Hindlimb muscle (tissue), 1 donor: ENCODE measurements around the gene COG2. TPM values are rescaled to one million over a fixed set of nuclear protein-coding genes. Genes with fewer than 3 reads are reported as not detected.
A peak's percentile ranks its signal among the peaks of the same experiment; 100 is the strongest.
"Not testable (repeated sequence)": the region's sequence is repeated elsewhere in the genome, so short reads cannot be mapped to it uniquely, and the experiment has no call there.

ENCODE experiments used
- DNase-seq: peaks from one replicate; pipeline ENCODE4 v3.0.0-alpha.2; 2013
- polyA plus RNA-seq: library from polyadenylated mRNA; unstranded; fragments of 120-200 nt; gene quantifications from one replicate; pipeline ENCODE4 v1.2.1, GENCODE V29; 2013; ENCODE audit not compliant: insufficient read length

COG2 gene
- polyA plus RNA-seq, 1 donor = 23.9 TPM

DNA sequence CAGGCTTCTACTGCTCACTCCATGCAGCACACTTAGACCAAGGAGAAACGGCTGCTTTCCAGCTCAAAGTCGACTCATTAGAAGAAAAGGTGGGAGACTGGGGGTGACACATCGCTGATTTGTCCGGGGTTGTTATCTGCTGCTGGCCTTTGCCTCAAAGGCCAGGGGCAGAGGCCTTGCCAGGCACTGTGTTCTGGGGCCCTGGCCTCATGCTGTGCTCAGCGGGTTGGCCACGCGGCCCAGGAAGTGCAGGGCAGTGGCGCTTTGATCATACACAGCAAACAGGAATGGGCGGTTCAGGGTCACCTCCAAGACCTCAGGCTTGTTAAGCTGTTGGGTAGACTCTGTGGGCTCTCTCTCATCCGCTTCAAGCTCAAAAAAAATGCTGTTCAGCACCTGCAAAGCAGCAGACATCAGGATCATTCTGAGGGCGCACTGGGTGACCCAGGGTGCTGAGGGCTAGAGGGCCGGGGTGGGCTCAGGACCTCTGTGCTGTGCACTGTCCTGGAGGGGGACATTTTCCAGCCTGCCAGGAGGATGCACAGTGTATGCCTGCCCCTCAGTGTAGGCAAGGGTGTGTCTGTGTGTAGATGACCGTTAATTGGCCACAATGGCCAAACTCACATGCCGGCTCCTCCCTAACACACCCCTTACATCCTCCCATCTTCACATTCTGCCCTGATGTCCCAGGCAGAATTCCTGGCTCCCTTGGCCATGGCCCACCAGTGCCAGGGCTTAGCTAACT lies 60.8 kb downstream of the COG2 start:
- DNase-seq = no peak

DNA sequence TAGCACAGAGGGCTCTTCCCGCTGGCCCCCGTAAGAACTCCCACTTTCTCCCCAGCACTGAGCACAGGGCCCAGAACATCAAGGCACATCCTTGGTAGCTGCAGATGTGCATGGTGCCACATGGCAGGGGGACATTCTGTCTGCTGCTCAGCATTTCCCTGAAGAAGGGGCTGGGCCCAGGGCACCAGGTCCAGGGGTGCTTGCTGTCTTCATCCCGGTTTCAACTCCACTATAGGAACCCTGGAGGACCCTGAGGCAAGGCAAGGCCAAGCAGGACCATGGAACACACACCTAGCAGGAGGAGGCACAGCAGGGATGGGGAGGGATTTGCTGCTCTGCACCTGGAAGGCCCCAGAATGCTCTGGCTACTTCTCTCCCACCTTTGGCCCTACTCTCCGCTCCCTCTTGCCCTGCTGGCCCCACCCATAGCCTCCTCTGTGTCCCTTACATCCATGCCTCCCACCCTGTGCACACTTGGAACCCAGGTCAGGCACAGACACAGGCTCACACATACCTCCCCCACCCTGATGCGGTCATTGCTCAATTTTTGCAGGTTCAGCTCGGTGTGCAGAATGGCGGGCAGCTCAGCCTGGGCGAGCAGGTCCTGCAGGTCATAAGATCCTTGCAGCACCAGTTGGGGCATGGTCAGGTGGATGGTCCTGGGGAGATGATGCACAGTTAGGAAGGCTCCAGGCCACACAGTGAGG lies 61.6 kb downstream of the COG2 start:
- DNase-seq = no peak

DNA sequence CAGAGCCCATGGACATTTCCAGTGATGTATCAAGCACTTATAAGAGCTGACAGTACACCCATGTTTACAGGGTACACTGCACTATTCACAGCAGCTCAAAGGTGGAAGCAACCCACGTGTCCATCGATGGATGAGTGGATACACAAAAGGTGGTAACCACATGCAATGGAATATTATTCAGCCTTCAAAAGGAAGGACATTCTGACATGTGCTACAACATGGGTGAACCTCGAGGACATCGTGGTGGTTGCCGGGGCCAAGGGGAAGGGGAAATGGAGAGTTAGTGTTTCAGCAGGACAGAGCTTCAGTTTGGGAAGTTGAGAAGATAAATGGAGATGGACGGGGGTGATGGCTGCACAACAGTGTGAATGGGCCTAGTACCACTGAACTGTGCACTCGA lies 62.5 kb downstream of the COG2 start:
- no peak for DNase-seq

DNA sequence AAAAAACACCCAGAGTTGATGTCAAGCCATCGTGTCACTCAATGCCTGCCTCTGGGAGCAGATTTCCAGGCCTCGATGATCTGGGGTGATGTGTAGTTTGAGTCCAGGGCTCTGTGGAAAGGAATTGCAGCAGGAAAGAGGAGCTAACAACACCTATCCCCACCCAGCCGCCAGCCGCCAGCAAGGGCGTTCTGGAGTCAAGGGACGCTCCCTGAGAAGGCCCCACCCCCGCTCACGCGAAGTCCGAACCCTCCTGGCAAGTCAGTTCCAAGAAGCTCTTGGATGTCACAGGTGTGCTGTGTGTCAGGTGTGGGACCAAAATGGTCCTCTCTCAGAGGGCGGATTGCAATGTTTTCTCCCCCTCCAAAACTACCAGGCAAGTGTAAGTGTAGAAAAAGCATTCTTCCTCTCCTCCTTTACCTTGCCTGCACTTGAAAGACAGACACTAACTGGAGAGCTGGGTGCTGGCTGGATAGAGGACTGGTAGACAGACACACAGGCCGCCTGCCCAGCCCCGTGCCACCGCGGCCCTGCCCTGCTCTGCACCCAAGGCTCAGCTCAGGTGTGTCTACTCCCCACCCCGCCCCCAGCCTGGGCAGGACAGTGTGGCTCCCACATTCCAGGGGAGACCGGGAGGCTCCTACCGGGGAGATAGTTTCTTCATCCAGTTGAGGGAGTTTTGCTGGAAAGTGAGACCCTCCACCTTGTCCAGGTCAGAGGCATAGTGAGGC lies 63.2 kb downstream of the COG2 start:
- DNase-seq = no peak

DNA sequence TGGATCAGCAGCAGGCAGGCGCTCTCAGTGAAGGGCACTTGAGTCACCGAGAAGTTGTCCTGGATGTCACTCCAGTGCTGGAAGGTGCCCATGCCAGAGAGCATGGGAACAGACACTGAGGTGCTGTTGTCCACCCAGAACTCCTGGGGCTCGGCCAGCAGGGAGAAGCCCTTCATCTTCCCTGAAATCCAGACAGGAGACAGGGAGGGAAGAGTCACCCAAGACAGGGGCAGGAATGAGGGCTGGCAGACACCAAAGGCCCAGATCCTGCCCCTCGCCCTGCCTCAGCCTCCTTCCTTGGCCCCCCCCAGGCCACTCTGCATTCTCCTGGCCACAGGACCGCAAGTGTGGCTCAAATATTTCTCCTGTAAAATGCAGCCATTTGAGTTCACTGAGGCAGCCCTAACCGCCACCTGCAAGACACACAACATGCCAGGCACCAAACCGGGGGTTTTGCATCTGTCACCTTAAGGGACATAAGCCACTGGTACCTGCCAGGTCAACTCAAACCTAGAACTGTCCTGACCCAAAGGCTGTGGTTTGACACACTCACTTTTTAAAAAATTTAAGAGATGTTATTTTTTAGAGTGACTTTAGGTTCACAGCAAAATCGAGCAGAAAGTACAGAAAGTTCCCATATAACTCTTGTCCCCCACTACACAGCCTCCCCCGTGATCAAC lies 63.9 kb downstream of the COG2 start:
- DNase-seq = no peak

DNA sequence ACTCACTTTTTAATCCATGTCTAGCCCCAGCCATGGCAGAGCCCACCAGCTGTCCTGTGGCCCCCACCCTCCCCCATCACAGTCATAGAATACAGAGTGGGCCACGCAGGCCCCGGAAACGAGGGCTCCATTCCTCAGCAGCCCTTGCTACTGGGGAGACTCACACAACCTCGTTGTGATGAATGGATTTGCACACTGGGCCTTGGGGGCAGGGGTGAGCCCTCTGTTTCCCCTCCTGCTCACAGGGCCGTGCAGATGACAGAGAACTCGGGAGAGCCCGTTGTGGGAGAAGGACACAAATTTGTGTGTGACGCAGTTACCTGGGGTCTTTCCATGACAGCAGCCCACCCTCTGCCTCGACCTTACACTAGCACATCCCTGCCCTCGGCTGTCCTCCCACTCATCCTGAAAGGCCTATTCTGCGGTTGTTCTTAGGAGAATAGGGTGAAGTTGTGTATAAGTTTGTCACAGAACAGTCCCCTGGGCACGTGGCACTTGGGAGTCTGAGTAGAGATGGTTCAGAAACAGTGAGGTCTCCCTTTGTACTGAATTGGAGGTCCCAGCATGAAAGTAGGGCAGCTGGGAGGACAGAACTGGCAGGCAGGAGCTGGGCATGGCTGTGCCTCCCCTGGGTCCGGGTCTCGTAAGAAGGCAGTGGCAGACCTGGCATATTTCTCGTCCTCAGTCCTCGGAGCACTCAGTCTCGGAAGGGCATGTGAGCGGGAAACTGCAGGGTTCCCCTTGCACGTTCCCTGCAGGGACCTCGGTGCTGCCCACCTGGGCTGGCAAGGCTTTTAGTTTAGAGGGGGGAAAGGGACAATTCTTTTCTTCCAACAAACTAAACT lies 64.8 kb downstream of the COG2 start:
- no peak for DNase-seq

DNA sequence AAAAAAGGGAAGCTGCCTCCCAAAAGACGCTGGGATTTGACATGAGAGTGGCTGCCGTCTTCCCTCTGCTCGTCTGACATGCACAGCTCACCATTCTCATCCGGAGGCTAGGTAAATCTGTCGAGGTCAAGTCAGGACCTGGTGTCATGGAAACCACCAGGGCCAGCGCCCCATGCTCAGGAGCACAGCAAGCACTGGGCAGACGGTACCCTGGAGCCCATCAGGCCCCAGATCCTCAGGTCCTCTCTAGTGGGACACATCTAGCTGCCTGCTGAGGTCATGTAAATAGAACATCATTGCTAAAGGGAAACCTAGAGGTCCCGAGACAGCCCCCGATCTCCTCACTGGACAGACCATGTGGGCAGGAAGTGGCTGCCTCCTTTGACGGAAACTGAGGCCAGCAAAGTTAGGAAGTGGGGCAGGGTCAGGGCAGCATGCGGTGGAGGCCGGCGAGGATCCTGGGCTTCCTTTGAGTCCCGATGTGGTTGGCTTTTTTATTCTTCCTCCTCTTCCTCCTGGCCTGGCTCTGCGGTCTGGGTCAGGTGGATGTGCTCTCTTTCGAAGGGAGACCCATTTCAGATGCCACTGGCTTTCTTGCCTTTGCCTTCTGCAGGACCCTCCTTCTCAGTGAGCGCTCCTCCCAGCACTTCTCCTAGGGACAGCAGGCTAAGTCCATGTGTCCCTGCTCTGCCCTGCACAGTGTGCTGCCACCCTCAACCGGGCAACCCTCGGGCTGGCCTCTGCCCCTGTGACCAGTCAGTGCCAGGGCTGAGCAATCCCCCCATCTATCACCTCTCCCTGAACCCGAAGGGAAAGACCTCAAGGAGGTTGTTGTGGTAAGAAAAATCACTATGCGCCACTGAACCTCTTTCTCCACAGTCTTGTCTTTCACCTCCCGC lies 65.7 kb downstream of the COG2 start:
- DNase-seq = no peak

DNA sequence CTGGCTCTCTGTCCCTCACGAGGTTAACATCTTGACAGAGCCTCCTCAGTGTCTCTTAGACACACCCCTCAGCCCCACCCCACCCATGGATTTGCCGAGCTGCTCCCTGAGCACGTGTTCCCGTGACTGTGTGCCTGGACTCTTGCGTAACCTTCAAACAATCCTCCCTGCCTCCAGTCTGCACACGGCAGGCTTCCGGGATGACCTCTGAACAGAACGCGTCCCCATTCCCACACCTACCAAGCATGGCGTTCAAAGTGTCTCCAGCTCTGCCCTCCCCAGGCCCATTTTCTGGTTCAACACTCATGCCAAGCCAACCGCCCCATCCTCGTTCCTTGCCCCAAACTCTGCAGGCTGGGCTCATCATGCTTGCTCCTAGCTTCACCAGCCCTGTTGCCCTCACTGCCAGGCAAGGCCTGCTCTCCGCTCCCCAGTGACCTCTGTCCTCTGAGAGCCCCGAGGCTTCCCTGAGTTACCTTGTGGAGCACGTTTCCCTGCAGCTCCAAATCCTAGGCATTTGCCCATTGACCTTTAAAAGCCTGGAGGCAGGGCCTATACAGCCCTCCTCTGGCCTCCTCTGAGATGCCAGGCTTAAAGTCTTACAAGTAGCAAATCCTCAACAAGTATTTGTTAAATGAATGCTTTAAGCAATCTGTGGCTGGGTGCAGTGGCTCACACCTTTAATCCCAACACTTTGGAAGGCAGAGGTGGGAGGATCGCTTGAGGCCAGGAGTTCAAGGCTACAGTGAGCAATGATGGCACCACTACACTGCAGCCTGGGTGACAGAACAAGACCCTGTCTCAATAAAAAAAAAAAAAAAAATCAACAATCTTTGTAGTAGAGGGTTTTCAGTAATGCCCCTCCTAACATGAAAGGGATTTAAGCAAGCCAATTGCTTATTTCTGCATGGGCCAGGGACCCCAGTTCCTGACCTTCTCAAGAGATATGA lies 66.6 kb downstream of the COG2 start:
- no peak for DNase-seq

DNA sequence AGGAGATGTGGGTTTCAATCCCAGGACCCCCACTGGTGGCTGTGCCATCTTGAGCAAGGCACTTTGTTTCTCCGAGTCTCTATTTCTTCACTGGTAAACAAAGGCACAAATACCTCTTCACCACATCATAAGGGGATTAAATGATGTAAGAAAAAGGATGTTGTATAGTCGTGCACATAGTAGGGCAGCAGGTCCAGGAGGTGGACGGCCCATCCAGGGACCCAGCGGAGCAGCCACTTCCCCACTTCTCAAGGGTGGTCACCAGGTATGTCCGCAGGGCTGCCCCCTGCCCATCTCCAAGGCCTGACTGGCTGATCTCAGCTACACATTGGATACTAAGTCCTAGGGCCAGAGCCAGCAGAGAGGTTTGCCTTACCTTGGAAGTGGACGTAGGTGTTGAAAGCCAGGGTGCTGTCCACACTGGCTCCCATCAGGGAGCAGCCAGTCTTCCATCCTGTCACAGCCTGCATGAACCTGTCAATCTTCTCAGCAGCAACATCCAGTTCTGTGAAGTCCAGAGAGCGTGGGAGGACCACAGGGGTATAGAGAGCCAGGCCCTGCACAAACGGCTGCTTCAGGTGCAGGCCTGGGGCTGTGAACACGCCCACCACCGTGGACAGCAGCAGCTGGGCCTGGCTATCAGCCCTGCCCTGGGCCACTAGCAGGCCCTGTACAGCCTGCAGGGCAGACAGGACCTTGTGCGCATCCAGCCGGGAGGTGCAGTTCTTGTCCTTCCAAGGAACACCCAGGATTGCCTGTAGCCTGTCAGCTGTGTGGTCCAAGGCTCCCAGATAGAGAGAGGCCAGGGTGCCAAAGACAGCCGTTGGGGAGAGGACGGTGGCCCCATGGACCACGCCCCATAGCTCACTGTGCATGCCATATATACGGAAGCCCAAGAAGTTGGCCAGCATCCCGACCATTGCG lies 67.6 kb downstream of the COG2 start:
- DNase-seq = no peak

DNA sequence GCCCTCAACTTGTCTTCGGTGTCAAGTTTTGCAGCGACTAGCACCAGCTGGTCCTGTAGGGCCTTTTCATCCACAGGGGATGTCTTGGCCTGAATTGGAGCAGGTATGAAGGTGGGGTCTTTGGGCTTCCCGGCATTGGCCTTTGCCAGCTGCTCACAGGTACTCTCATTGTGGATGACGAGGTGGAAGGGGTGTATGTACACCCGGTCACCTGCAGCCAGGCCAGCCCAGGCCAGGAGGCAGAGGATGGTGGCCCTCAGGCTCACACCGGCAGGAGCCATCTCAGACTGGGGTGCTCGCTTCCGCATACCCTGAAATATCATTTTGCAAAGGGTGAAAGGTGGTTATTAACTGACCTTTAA lies 68.2 kb downstream of the COG2 start:
- no peak for DNase-seq

DNA sequence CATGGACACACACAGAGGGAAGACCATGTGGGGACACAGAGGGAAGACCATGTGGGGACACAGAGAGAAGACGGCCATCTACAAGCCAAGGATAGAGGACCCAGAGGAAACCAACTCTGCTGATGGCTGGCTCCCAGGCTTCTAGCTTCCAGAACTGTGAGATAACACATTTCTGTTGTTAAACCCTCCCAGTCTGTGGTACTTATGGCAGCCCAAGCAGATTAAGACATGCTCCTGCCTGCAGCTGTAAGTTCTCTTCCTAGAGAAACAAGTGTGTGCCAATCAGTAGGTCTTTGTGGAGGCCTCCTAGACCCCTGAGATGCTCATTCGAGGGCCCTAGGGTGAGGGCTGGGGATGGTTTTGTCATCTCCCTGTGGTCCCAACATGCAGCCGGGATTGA lies 69.0 kb downstream of the COG2 start:
- DNase-seq = no peak

DNA sequence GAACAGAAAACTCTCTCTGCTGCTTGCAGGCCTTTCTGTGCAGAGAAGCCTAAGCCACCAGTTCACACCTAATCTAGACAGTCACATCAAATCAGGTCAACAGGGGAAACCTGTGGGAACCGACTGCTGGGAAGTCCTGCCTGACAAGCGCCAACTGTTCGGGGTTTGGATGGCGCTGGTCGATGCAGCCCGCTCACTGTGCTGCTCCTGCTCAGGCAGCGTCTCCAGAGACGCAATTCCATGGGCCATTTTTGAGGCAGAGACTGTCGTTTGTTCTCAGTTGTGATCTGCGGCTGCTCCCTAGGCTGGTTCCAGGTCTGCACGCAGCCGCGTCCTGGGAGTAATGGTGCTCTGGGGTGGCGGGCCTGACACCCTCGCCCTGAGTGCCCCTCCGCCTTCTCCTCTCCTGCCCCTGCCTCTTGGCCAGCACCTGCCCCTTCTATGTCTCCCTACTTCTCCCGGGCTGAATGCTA lies 70.2 kb downstream of the COG2 start:
- DNase-seq = no peak

DNA sequence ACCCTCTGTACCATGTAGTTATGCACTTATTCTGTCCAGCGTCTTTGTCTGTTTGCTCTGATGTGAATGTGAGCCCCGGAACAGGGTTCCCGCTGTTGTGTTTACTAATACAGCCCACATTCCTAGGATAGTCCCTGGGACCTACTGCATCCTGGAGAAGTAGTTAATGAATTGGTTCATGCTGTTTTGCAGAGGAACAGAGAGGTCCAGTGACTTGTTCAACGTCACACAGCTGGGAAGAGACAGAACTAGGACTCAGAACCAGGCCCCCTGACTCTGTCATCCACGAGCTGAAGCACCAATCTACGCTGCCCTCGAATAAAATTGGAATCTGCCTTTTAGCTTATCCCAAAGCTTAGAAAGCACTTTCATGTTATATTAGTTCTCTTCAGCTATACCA lies 70.9 kb downstream of the COG2 start:
- DNase-seq = no peak

DNA sequence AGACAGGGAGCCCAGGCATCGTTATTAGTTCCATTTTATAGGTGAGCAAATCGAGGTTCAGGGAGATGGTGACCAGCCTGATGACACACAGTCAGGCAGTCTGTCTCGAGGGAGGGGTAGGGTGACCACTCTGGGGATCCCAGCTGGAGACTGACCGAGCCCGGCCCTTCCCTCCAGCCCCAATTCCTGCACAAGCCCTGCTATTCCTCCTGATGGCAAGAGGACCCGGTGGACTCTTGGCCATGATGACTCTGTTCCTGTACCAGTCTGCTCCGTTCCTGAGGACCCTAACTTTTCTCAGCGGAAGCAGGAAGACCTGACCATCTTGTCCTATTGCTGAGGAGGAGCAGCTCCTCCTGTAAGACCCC lies 71.2 kb downstream of the COG2 start:
- DNase-seq = no peak

DNA sequence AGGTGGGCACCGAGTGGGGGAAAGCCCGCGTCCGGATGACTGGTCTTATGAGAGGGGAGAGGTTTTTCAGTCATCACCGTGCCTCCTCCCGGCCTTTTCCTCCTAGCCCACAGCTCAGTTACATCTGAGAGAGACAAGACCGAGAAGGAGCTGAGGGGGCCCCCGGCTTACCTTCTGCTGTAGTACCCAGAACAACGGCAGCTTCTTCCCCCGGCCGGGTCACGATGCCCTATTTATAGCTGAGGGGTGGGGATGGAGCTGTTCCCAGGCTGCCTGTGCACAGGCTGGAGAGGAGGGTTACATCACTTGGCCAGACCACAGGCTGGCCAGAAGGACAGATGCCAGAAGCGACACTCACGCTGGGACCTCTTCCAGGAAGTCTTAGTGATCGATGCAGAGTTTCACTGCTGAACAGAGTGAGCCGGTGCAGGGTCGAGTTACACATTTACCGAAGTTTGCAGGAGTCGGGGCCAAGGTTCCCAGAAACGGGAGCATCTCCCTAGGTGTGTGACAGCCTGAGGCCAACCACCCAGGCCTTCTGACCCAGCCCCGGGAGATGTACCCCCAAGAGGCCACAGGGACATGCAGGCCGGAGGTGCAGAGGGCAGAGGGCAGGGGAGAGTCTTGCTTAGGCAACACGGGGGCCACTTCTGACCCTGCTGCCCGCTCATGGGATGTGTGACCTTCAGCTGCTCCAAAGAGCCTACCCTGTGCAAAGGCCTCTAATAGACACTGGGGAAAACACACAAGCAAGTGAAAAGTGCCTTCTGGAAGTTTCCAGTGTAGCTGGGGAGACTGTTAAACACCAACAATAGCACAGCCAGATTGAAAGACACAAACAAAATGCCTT lies 71.9 kb downstream of the COG2 start, which contains the start of gene AGT:
TSS of gene AGT (minus strand) at position 208 of the 850 bp plus-strand sequence. CDS start 3,299 bp downstream, outside the sequence.
- peak; percentile 77 for DNase-seq

DNA sequence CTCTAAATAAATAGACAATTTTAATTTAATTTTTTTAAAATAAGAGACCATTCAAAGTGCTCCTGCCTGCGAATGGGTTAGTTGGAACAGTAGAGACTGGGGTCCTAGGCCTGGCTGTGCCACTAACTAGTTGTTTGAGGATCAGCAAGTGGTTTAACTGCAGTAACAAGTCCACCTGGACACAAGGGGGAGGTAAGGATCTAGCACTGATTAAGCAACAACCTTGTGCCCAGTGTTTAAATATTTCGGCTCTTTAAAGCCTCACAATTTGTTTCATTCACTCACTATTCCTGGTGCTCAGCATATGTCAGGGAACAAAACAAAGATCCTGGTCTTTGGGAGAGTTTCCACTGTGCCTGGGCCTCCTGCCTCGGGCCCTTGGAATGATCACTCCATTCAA lies 73.2 kb downstream of the COG2 start:
- no peak for DNase-seq

DNA sequence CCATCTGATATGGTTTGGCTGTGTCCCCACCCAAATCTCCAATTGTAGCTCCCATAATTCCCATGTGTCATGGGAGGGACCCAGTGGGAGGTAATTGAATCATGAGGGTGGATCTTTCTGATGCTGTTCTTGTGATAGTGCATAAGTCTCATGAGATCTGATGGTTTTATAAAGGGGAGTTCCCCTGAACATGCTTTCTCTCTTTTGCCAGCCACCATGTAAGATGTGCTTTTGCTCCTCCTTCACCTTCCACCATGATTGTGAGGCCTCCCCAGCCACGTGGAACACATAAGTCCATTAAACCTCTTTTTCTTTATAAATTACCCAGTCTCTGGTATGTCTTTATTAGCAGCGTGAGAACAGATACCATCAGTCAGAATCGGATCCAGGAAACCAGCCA lies 74.2 kb downstream of the COG2 start:
- not testable (repeated sequence) for DNase-seq

DNA sequence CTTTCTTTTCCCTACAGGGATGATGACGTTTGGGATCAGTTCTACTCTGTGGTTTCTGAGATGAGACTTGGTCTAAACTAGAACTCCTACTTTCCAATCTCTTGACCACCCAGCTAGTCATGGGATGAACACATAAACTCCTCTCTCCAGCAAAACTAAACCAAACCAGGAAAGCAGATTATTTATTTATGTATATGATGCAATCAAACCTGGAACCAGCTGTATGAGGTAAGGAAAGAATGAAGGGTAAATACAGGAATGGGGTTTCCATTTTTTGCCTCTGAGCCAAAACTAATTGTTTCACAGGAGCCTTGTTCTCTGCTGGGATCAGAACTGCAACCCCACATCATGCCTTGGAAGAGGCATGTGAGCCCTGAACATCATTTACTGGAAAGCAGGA lies 75.0 kb downstream of the COG2 start:
- no peak for DNase-seq
